GM19025 (cell line): ENCODE results near the gene AKT1.
"Not testable (repeated sequence)": the region's sequence is repeated elsewhere in the genome, so short reads cannot be mapped to it uniquely, and the experiment has no call there.

ENCODE experiments used
- ATAC-seq: cut with Tn5 transposase; IDR thresholded peaks from one replicate; pipeline ENCODE4 v1.9.1; 2021; ENCODE audit warnings: mild to moderate bottlenecking, low read depth, moderate library complexity; ENCODE audit not compliant: unreplicated experiment

AKT1 gene

GRCh38 chr14:104819361-104819781, 23.8 kb upstream of the AKT1 start:
- no peak for ATAC-seq

DNA sequence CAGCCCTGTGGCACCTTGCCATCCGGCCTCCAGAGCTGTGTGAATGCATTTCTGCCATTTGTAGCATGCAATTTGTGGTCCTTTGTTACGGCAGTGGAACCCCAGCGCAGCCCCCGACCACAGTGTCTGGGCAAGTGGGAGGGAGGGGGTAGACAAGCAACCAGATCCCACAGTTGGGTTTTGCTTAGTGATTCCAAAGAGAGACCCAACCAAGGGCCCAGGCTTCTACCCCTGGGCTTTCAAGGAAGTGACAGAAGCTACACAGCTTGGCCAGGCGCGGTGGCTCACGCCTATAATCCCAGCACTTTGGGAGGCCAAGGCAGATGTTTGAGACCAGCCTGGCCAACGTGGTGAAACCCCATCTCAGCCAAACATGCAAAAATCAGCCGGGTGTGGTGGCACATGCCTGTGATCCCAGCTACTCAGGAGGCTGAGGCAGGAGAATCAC, 23.2 kb upstream of the AKT1 start:
- no peak for ATAC-seq

- ATAC-seq = no peak
Measured at GRCh38 chr14:104817930-104818713, 22.6 kb upstream of the AKT1 start.

- no peak for ATAC-seq
Measured at GRCh38 chr14:104816616-104816884, 21.0 kb upstream of the AKT1 start.

DNA sequence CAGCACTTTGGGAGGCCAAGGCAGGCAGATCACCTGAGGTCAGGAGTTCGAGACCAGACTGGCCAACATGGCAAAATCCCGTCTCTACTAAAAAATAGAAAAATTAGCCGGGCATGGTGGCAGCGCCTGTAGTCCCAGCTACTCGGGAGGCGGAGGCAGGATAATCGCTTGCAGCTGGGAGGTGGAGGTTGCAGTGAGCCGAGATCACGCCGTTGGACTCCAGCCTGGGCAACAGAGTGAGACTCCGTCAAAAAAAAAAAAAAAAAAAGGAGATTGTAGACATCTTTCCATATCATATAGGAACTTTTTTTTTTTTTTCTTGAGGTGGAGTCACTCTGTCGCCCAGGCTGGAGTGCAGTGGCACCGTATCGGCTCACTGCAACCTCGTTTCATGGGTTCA, 19.2 kb upstream of the AKT1 start:
- not testable (repeated sequence) for ATAC-seq

GRCh38 chr14:104813286-104813685, 17.7 kb upstream of the AKT1 start:
- no peak for ATAC-seq

DNA sequence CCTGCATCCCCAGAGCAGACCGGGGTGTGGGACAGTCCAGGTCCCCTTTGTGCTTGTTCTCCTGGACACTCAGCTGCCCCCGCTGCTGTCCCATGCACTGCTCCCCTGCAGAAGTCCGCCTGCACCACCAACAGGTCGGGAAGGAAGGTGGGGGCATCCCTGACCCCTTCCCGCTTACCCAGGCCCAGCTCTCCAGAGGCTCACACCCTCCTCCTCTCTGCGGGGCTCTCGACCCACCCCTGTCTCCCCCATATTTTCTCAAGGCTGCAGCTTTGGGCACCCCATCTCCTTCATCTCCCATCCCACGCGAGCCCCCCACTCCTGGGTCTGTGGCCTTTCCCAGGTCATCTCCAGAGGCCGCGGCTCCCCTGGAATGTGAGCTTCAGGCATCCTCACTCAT, 14.8 kb upstream of the AKT1 start:
- ATAC-seq = no peak

- no peak for ATAC-seq
Measured at GRCh38 chr14:104808456-104808855, 12.9 kb upstream of the AKT1 start.

DNA sequence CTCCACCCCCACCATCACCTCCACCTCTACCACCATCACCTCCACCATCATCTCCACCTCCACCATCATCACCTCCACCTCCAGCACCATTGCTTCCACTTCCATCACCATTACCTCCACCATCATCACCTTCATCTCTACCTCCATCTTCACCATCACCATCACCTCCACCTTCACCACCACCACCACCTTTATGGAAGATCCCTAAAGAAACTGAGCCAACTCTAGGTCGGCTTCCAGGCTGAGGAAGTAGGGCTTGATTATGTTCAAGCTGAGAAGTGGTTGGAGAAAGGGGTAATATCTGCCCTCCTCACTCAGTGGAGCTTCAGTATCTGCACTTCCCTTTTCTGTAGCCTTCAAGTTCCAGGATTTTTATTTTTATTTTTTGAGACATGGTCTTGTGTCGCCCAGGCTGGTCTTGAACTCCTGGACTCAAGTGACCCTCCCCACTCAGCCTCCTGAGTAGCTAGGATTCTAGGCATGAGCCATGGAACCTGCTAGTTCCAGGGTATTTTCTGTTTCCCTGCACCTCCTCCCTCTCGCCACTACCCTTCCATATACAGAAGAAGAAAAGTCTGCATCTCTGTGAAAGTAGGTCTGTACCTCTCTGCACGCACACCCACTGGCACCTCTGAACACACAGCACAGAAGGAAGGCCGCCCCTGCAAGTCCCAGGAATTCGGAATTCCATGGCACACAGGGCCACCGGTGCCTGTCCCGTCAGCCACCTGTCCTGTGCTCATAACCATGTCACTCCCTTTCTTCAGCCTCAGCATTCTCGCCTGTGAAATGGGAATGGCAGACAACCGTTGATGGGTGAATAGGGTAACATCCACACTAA, 11.3 kb upstream of the AKT1 start:
- ATAC-seq = no peak

DNA sequence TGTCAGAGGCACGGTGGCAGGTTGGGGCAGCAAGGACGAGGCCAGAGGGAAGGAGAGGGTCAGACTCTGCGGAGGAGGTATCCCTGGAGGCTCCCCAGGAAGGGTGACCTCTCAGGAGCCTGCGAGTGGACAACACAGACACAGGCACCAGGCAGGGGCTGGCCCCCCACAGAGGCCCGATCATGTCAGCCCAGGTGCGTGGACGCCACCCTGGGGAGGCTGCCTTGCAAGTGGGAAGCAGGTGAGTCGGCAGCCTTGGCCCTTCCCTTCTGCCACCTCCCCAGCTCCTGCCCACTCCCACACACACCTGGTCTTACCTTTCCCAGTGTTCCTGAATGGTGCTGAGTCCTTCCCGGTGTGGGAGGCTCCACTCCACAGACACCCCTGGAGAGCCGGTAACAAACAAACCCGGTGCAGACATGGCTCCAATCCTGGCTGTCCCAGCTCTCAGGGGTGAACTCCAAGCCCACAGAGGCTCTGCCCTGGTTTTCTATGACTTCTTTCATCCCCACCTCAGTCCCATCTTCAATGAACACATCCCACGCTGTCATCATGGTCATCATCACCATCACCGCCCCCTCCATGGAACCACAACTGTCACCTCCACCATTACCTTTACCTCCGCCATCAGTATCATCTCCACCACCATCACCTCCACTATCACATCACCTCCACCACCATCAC, 10.5 kb upstream of the AKT1 start:
- no peak for ATAC-seq

GRCh38 chr14:104805326-104805678, 9.8 kb upstream of the AKT1 start:
- ATAC-seq = no peak

DNA sequence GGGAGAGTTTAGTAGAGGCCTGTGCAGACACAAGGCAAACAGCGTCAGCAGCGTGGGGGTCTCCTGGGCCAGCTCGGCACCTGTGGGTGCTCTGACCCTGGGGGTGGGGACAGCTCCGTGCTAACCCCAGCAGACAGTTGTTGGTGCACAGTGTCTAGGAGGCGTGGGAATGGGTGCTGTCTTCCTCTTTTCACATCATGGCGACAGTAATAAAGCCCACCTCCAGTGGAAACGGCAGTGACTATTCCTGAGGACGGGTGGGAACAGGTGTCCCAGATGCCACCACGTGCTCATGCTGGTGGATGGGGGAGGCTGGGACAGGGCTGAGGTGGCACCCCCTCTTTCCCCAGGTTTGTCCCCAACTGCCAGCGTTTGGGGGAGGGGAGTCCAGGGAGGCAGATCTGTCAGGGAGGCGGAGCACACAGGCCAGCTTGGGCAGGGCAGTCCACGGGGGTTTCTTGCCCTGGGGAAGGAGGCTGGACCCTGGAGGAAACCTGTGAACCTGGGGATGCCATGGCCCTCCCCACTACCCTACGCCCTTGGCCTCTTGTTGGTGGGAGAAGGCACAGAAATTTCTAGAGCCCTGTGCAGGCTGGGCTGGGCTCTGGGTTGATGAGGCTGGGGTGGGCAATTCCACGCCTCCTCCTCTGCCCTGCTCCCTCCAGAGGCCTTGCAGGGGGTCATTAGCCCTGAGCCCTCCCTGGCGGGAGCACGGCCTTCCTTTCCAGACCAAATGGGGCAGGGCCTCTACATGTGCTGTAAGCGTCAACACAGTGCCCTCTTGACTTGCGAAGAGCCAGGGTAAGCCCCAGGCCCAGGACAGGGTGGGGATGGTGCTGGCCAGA, 9.2 kb upstream of the AKT1 start:
- ATAC-seq = no peak

DNA sequence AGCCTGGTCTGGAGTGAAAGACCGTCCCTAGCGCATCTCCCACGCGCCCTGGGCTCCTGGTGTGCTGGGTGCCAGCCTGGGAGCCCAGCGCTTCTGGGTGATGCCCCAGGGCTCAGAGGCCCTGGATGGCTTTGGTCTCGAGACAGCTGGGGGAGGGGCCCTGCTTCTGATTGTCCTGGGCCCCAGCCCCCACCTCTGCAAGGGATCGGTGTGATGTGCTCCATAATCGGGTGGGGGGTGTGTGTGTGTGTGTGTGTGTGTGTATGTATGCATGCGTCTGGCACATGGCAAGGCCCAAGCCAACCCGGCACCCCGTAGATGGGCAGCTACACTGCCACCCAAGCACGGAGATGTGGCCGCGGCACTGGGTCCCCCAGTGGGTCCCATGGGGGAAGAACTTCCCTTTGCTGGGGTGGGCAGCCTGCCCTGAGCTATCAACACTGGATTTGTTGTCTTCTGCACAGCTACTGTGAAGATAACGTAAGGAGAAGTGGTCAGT, 8.4 kb upstream of the AKT1 start:
- ATAC-seq = no peak

DNA sequence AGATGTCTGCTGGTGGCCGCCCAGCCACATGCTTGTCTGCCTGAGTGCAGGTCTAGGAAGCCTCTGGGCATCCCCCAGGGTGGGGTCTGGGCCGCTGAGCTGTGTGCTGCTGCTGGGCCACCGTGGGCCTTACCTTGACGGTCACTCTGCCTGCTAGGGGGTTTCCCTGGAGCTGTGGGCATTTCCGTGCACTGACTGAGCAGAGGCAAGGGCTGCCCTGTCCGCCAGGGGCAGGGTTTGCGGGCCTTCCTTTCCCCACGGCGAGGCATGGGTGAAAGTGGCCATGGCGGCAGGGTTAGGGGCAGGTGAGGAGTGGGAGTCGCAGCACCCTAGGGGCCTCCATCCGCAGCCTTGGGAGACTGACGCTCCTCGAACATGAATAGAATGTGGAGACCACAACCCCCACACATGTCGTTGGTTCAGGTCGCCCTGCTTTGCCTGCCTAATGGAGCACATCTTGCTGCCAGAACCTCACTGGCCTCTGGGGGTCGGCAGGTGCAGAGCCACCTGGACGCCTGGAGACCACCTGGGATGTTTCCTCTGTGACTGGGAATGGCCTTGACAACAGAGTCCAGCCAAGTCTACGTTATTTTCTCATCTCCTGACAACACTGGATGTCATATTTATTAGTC, 7.8 kb upstream of the AKT1 start:
- no peak for ATAC-seq

GRCh38 chr14:104802394-104803184, 7.0 kb upstream of the AKT1 start:
- ATAC-seq = no peak

- ATAC-seq = no peak
Measured at GRCh38 chr14:104801520-104802393, 6.2 kb upstream of the AKT1 start.

GRCh38 chr14:104800771-104801519, 5.4 kb upstream of the AKT1 start, which contains the start of gene ZBTB42:
Gene ZBTB42, plus strand, starts transcription at chr14:104801101. Its CDS starts 97 bp downstream, at chr14:104801198.
- peak; percentile 41 for ATAC-seq
